IPS-18c (cell line): ENCODE measurements around the gene BCL2L1.

ENCODE experiments used
- H3K4me3 ChIP-seq: 2 replicates; pipeline ENCODE4 v1.7.0; 2013; ENCODE audit warnings: low read depth, mild to moderate bottlenecking, low read length, moderate library complexity; ENCODE audit not compliant: insufficient read depth
- H3K9me3 ChIP-seq: one replicate; pipeline ENCODE4 v1.6.1; 2013; ENCODE audit warnings: mild to moderate bottlenecking, low read length, moderate library complexity; ENCODE audit not compliant: control insufficient read depth, insufficient read depth

BCL2L1 gene

GRCh38 chr20:31713312-31714273 lies 9.1 kb downstream of the BCL2L1 start:
- no peak overlapping the region for H3K4me3 ChIP-seq
- H3K9me3 ChIP-seq = no peaks in the 10 kb centered on the region

- Histone ChIP-seq H3K9me3 (no peaks in the 10 kb centered on the region), H3K4me3 (no peak overlapping the region)
Measured at GRCh38 chr20:31712564-31713311, 9.9 kb downstream of the BCL2L1 start.

DNA sequence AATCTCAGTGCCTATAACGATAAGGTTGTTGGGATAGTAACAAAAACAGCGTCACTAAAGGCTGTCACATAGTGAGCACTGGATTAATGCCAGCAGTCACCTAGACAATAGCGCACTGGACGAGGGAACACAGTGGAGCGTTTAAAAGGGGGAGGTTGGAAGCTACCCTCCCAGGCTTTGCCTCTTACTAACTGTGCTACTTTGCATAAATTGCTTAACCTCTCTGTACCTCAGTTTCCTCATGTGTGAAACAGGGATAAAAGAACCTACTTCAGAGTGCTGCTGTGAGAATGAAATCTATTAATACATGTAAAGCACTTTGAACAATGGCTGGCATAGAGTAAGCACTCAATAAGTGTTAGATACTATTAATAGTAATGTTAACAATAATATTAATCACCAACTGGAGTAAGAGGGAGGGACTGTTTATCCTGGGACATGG lies 10.5 kb downstream of the BCL2L1 start:
- Histone ChIP-seq H3K9me3 (no peaks in the 10 kb centered on the region), H3K4me3 (no peak overlapping the region)

DNA sequence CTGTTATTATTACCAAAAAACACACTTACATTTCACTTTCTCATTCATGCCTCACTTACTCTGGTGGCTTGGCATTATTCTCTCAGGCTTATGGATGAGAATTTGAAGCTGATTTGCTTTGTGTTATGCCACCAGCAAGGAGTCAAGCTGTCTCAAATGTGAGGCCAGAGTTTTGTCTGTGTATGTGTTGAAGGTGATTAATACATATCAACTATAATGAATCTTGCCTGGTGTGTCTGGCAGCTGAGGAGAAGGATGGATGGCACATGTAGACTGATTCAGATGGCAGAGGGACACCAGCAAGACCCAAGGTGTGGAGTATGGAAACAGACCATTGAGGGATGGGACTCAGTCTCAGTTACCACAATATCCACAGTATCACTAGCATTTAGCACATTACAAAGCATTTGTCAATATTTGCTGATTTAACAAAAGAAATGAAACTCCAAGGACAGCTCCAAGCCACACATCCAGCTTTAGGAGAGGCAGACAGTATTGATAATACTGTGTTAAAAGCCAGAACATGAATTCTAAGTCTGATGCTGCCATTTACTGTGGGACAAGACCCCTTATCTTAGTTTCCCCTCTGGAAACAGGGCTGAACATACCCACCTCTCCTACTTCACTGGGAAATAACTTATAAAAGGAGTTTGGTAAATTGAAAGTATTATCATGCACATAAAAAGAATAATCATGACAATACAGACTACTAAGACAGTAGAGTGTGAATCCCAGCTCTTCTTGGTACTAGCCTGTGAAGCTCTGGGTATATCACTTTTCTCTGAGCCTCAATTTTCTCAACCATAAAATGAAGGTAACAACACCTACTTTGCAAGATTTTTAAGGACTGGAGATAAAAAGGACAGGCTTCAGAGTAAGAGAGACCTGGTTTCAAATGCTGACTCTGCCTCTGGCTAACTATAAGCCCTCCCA lies 11.2 kb downstream of the BCL2L1 start:
- Histone ChIP-seq H3K9me3 (no peaks in the 10 kb centered on the region), H3K4me3 (no peak overlapping the region)

DNA sequence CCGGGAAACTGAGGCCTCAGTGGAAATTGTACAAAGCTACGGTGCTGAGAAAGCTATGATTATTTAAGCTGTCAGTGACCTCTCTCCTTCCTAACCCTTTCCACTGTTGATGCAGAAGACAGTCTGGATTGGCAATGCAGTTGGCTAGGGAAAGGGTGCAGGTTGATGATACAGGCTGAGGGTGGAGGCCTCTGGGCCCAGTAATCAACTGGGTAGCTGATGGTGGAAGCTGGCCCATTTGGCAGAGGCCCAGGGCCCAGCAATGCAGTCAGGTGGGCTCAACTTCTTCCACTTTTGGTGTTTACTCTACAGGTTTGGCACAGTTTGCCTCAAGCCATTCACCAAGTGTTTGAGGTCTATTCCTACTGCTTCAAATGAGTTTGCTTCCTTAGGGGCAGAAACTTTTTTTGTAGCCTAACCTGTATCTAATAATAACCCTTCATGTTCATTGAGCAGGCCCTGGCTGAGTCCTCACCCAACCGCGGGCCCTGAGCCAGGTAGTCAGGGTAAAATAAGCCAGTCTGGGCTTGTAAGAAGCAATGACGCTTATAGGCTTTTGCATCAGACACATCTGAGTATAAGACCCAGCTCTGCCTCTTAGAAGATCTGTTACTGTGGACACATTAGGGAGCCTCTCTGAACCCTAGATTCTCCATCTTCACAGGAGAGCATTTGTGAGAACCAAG lies 12.1 kb downstream of the BCL2L1 start:
- H3K9me3 ChIP-seq = no peaks in the 10 kb centered on the region
- H3K4me3 ChIP-seq = no peak overlapping the region

DNA sequence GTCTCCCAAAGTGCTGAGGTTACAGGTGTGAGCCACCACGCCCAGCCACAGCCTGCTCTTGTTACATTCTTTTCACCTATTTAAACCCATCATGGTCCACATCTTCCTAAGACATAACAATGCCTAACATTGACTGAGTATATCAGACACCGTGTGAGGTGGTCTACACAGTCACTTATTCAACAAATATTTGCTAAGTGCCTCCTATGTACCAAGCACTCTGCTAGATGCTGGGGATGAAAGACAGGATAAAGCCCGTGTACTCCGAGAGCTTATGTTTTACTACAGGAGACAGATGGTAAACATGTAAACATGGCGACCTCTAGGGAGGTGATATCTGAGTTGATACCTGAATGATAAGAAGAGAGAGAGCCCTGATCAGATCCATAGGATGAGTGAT lies 12.7 kb downstream of the BCL2L1 start:
- no peak overlapping the region for H3K4me3 ChIP-seq
- H3K9me3 ChIP-seq = no peaks in the 10 kb centered on the region

DNA sequence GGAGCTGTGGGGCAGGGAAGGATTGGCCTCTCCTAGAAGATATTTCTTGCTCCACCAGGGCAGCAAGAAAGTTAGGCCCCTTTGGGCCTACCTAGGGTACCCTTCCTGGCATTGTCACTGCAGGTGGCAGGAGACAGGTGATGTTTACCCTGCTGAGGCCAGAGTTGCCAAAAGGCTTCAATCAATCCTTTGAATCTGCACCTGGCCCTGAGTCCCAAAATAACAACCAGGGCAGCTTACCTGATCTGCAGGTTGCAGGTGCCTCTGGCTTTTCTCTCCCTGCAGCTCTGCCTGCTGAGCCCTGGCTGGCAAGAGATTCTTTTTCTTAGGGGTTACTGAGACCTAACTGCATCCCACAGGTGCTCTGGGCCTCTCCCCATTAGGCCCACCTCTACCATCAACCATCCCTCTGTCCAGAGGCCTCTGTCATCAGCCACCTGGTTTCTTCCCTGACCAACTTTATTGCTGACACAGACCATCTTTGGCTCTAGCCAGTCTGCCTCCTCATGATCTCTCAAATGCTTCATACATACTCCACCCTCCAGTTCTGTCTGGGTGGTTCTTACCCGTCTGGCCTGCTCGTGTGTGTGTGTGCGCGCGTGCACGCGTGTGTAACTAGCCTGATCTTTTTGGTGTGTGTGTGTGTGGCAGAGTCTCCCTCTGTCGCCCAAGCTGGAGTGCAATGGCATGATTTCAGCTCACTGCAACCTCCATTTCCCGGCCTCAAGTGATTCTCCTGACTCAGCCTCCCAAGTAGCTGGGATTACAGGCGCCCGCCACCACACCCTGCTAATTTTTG lies 13.7 kb downstream of the BCL2L1 start:
- Histone ChIP-seq H3K4me3 (no peak overlapping the region), H3K9me3 (no peaks in the 10 kb centered on the region)

- no peak overlapping the region for H3K4me3 ChIP-seq
- no peaks in the 10 kb centered on the region for H3K9me3 ChIP-seq
Measured at GRCh38 chr20:31707994-31708735, 14.5 kb downstream of the BCL2L1 start.

DNA sequence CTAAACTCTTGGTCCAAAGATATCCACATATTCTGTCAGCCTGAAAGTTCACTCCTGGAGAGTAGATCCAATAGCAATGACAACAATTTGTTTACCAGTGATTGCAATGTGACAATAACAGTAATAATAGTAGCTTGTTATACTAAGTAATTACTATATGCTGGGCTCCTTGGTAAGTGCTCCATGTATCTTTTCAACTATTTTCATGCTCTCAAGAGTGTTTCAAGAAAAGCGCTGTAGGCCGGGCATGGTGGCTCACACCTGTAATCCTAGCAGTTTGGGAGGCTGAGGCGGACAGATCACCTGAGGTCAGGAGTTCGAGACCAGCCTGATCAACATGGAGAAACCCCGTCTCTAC lies 15.4 kb downstream of the BCL2L1 start:
- no peaks in the 10 kb centered on the region for H3K9me3 ChIP-seq
- no peak overlapping the region for H3K4me3 ChIP-seq

DNA sequence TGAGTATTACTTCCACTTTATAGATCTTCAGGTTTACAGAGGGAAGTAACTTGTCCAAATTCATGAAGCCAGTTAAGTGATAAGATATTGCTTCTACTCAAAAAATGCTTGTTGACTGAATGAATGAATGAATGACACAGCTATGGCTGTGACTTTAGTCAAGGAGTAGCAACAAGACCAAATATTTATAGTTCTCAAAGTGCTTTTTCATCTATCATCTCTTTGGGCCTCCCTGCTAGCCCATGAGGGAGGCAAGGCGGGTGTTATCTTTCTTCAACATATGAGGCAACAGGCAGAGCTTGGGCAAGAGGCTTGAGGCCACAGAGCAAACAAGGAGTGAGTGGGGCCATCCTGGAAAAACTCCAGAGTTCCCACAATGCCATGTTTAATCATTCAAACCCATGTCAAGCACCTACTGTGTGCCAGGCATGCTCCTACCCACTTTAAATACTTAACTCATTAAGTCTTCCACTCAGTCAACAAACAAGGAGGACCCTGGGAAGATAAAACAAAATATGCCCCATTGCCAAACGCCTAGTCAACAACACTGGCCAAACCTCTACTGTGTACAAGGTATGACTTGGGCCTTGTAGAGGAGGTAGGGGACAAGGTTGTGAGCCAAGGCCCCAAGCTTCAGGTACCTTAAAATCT lies 15.9 kb downstream of the BCL2L1 start:
- H3K4me3 ChIP-seq = no peak overlapping the region
- H3K9me3 ChIP-seq = no peaks in the 10 kb centered on the region

DNA sequence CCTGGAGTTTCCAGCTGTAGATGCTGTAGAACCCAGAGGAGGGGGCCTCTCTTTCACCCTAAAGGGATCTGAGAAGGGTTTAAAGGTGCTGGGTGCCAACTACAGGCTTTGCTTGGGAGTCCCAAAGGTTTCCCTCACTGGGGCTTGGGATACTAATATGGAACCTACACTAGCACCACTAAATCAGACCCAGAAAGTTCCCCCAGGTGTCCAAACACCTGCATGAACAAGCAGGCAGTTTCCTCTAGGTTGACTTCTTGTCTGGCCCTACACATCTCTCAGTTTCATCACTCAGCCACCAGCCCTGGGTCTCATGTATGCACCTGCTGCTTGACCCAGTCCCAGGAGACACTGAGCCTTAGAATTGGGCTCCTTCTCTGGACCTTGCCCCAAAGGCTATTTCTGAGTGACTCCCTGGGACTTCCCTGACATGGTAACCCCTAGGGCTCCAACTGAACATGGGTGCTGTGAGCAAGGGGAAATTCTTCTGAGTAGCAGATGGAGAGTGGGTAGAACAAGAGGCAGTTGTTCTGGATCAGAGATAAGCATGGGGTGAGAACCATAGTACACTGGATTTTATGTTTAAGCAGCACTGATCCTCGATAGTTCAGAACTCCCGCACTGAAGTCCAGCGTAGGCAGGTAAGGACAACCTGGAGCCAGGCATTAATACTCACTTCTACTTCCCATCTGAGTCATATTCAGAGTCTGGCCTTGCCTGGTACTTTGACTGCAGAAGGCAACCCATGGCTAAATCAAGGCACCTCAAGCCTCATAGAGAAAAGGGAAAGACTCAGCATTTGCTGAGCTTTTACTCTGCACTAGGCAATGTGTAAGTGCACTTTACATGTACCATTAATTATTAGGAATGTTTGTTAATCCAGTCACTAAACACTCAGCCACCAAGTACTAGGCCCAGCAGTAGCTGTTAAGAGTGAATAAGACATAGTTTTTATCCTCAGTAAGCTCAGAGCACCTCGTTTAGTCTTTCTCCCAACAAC lies 16.8 kb downstream of the BCL2L1 start:
- no peak overlapping the region for H3K4me3 ChIP-seq
- H3K9me3 ChIP-seq = no peaks in the 10 kb centered on the region

- no peak overlapping the region for H3K4me3 ChIP-seq
- H3K9me3 ChIP-seq = no peaks in the 10 kb centered on the region
Measured at GRCh38 chr20:31705191-31705590, 17.5 kb downstream of the BCL2L1 start.

- Histone ChIP-seq H3K4me3 (no peak overlapping the region; the same call in 1 of the 2 replicates), H3K9me3 (no peaks in the 10 kb centered on the region)
Measured at GRCh38 chr20:31704225-31705119, 18.2 kb downstream of the BCL2L1 start.
